ENCODE data around the gene MARCHF3.

GRCh38 chr5:126909856-126910255 is 120.5 kb downstream of the MARCHF3 start:
- TF ChIP-seq CTCF (IDR thresholded peaks at IDR 0.05; ENCODE audit: low read length) (no peak), EZH2 (IDR thresholded peaks at IDR 0.05; ENCODE audit: borderline replicate concordance, low read length) (no peak)

All from OCI-LY1 (cell line).